ENCODE data around the gene GADD45A. TPM values are rescaled to one million over a fixed set of nuclear protein-coding genes. Genes with fewer than 3 reads are reported as not detected.

GADD45A gene
- total RNA-seq, 1 donor = 54.8 TPM

- TF ChIP-seq, protein P1, sequence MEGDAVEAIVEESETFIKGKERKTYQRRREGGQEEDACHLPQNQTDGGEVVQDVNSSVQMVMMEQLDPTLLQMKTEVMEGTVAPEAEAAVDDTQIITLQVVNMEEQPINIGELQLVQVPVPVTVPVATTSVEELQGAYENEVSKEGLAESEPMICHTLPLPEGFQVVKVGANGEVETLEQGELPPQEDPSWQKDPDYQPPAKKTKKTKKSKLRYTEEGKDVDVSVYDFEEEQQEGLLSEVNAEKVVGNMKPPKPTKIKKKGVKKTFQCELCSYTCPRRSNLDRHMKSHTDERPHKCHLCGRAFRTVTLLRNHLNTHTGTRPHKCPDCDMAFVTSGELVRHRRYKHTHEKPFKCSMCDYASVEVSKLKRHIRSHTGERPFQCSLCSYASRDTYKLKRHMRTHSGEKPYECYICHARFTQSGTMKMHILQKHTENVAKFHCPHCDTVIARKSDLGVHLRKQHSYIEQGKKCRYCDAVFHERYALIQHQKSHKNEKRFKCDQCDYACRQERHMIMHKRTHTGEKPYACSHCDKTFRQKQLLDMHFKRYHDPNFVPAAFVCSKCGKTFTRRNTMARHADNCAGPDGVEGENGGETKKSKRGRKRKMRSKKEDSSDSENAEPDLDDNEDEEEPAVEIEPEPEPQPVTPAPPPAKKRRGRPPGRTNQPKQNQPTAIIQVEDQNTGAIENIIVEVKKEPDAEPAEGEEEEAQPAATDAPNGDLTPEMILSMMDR (IDR thresholded peaks at IDR 0.05; ENCODE audit: insufficient read depth, low read depth, low read length) = no peak
- DNase-seq (ENCODE audit: low read depth) = no peak
Measured at GRCh38 chr1:67695963-67696362, 11.0 kb downstream of the GADD45A start.

GRCh38 chr1:67696708-67697107 lies 11.7 kb downstream of the GADD45A start:
- no peak for DNase-seq (ENCODE audit: low read depth)
- TF ChIP-seq, protein P1 (IDR thresholded peaks at IDR 0.05; ENCODE audit: insufficient read depth, low read depth, low read length) = no peak
- no peak overlapping the region for H3K4me3 ChIP-seq (ENCODE audit: low read depth, low read length)

More at GRCh38 chr1:67695963-67696362, 11.0 kb downstream of the GADD45A start:
- no peak overlapping the region for H3K4me3 ChIP-seq (ENCODE audit: low read depth, low read length)

DNA sequence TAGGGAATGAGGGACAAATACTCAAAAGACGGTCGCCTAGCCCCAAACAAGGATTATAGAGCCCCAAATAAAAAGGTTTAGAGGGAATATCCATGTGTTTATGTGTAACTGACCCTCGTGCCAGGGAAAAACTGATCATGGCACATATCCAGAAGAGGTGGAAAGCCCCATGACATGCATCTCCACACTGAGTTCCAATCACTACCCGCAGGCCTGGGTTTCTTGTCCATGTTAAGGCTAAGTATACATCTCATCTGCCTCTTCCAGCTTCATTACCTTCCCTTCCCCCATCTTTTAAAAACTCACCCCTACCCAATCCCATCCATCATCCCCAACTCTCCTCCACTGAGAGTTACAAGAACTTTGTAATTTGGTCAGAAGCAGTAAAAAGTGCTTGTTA lies 15.2 kb downstream of the GADD45A start:
- no peak overlapping the region for H3K4me3 ChIP-seq (ENCODE audit: low read depth, low read length)
- TF ChIP-seq, protein P1 (IDR thresholded peaks at IDR 0.05; ENCODE audit: insufficient read depth, low read depth, low read length) = no peak
- DNase-seq (ENCODE audit: low read depth) = no peak

GRCh38 chr1:67700692-67701410 lies 15.8 kb downstream of the GADD45A start:
- no peak overlapping the region for H3K4me3 ChIP-seq (ENCODE audit: low read depth, low read length)
- TF ChIP-seq, protein P1 (IDR thresholded peaks at IDR 0.05; ENCODE audit: insufficient read depth, low read depth, low read length) = no peak
- DNase-seq (ENCODE audit: low read depth) = peak; percentile 68

DNA sequence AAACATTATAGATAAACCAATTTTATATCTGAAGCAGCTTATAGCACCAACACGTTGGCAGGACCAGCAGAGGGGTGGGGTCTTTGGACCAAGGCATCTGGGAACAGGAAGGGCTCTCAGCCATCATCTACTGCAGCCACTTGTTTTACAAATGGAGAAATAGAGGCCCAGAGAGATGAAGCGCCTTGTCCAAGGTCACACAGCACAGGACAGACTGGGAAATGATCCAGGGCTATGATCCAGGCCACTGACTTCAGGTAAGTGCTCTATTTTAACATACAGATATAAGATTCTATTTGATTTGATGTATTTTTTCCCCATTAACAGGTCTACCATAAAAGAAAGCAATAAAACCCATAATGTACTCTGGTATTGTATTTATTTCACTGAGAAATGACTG lies 16.9 kb downstream of the GADD45A start:
- no peak for DNase-seq (ENCODE audit: low read depth)
- H3K4me3 ChIP-seq (ENCODE audit: low read depth, low read length) = no peak overlapping the region
- TF ChIP-seq, protein P1 (IDR thresholded peaks at IDR 0.05; ENCODE audit: insufficient read depth, low read depth, low read length) = no peak

DNA sequence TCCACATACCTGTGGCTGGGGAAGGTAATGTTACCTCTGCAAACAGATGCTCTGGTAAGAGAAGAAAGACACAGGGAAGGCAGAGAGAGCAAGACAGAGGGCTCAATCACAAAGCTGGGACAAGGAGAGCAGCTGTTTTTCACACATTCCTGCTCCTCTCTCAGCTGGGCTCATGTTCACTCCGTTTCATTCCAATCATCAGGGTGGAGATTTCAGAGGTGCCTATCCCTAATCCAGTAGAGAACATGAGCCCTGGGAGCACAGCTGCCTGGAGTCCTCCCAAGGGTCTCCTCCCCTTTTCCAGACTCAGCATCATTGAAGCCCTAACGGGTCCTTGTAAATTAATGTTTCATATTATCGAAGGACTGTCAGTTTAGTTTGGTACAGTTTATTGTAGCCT lies 19.4 kb downstream of the GADD45A start:
- DNase-seq (ENCODE audit: low read depth) = no peak
- TF ChIP-seq, protein P1 (IDR thresholded peaks at IDR 0.05; ENCODE audit: insufficient read depth, low read depth, low read length) = no peak
- H3K4me3 ChIP-seq (ENCODE audit: low read depth, low read length) = no peak overlapping the region

All from fibroblast of villous mesenchyme (primary cell).